Fibroblast of peridontal ligament (primary cell): ENCODE data around the gene RIMS1.
"Not testable (repeated sequence)": the region's sequence is repeated elsewhere in the genome, so short reads cannot be mapped to it uniquely, and the experiment has no call there.

Experiments used
- DNase-seq: peaks from one replicate; pipeline ENCODE4 v3.0.0-alpha.2; 2010; ENCODE audit errors: extremely low read depth

RIMS1 gene

GRCh38 chr6:71977884-71978283 lies 91.5 kb downstream of the RIMS1 start:
- no peak for DNase-seq

- no peak for DNase-seq
Measured at GRCh38 chr6:71979911-71980310, 93.6 kb downstream of the RIMS1 start.

GRCh38 chr6:71982389-71982788 lies 96.0 kb downstream of the RIMS1 start:
- no peak for DNase-seq

- DNase-seq = no peak
Measured at GRCh38 chr6:71983131-71983530, 96.8 kb downstream of the RIMS1 start.

GRCh38 chr6:71994705-71995271 lies 108.4 kb downstream of the RIMS1 start:
- DNase-seq = no peak

- DNase-seq = no peak
Measured at GRCh38 chr6:71997341-71997740, 111.0 kb downstream of the RIMS1 start.

GRCh38 chr6:72002415-72002814 lies 116.1 kb downstream of the RIMS1 start:
- DNase-seq = no peak

GRCh38 chr6:72006591-72006990 lies 120.2 kb downstream of the RIMS1 start:
- DNase-seq = not testable (repeated sequence)

- DNase-seq = no peak
Measured at GRCh38 chr6:72022830-72023229, 136.5 kb downstream of the RIMS1 start.

- DNase-seq = no peak
Measured at GRCh38 chr6:72031471-72031870, 145.1 kb downstream of the RIMS1 start.

GRCh38 chr6:72032086-72032485 lies 145.7 kb downstream of the RIMS1 start:
- DNase-seq = no peak

- no peak for DNase-seq
Measured at GRCh38 chr6:72035486-72035885, 149.1 kb downstream of the RIMS1 start.

- DNase-seq = no peak
Measured at GRCh38 chr6:72035966-72036365, 149.6 kb downstream of the RIMS1 start.

- no peak for DNase-seq
Measured at GRCh38 chr6:72037006-72037405, 150.7 kb downstream of the RIMS1 start.

GRCh38 chr6:72040111-72040510 lies 153.8 kb downstream of the RIMS1 start:
- no peak for DNase-seq

GRCh38 chr6:72042088-72042487 lies 155.7 kb downstream of the RIMS1 start:
- DNase-seq = peak; percentile 6

GRCh38 chr6:72048080-72048479 lies 161.7 kb downstream of the RIMS1 start:
- no peak for DNase-seq

GRCh38 chr6:72049376-72049775 lies 163.0 kb downstream of the RIMS1 start:
- DNase-seq = no peak

- DNase-seq = no peak
Measured at GRCh38 chr6:72061286-72061685, 174.9 kb downstream of the RIMS1 start.

GRCh38 chr6:72064399-72064975 lies 178.1 kb downstream of the RIMS1 start:
- DNase-seq = no peak

GRCh38 chr6:72078096-72078495 lies 191.7 kb downstream of the RIMS1 start:
- no peak for DNase-seq

GRCh38 chr6:72080260-72080941 lies 194.1 kb downstream of the RIMS1 start:
- DNase-seq = no peak

- no peak for DNase-seq
Measured at GRCh38 chr6:72081871-72082270, 195.5 kb downstream of the RIMS1 start.
